Heart left ventricle (tissue), 16 donors: ENCODE results near the gene KEAP1. TPM values are rescaled to one million over a fixed set of nuclear protein-coding genes. Genes with fewer than 3 reads are reported as not detected.

Source experiments
- ATAC-seq, 4 donors: fragments of 200-7000 bp; cut with Tn5 transposase; one replicate each; pipeline ENCODE4 v1.9.1; 2020 to 2022; ENCODE audit warnings: moderate library complexity in 4 of 4, mild to moderate bottlenecking in 3 of 4, moderate number of reproducible peaks in 1 of 4
- DNase-seq, 5 donors: peaks; one replicate each; pipeline ENCODE4 v3.0.0-alpha.2; 2020
- H3K27ac ChIP-seq, 12 donors: fragments of 200-600 bp; sonication (generic) in 4 of 12; one replicate each; pipeline versions ENCODE4 v1.5.0 to v1.8.0; 2016 to 2022; ENCODE audit warnings: mild to moderate bottlenecking in 2 of 12
- H3K27me3 ChIP-seq, 9 donors: fragments of 200-600 bp; sonication (generic) in 2 of 9; one replicate each; pipeline versions ENCODE4 v1.5.1 to v1.8.0; 2016 to 2022; ENCODE audit warnings: mild to moderate bottlenecking in 3 of 9
- H3K36me3 ChIP-seq, 9 donors: fragments of 200-600 bp; sonication (generic) in 2 of 9; one replicate each; pipeline versions ENCODE4 v1.5.0 to v1.8.0; 2018 to 2022; ENCODE audit warnings: mild to moderate bottlenecking in 2 of 9
- H3K4me1 ChIP-seq, 12 donors: fragments of 200-600 bp; sonication (generic) in 4 of 12; one replicate each; pipeline versions ENCODE4 v1.5.0 to v1.8.0; 2016 to 2022; ENCODE audit warnings: mild to moderate bottlenecking in 3 of 12
- H3K4me3 ChIP-seq, 12 donors: fragments of 200-600 bp; sonication (generic) in 4 of 12; one replicate each; pipeline versions ENCODE4 v1.5.0 to v1.8.0; 2017 to 2022; ENCODE audit warnings: mild to moderate bottlenecking in 9 of 12, moderate library complexity in 4 of 12
- H3K9me3 ChIP-seq, 12 donors: fragments of 200-600 bp; sonication (generic) in 4 of 12; one replicate each; pipeline versions ENCODE4 v1.5.0 to v1.8.0; 2016 to 2022; ENCODE audit warnings: mild to moderate bottlenecking in 1 of 12
- CTCF ChIP-seq, 12 donors: fragments of 200-600 bp; sonication (generic) in 4 of 12; IDR thresholded peaks; one replicate each; pipeline versions ENCODE4 v1.5.0 to v1.8.0; 2018 to 2022; ENCODE audit warnings: antibody characterized with exemption in 12 of 12, mild to moderate bottlenecking in 5 of 12
- POLR2A ChIP-seq, 2 donors: fragments of 450-650 bp; IDR thresholded peaks; one replicate each; pipeline ENCODE4 v1.6.1; 2017; ENCODE audit warnings: antibody characterized with exemption in 2 of 2, mild to moderate bottlenecking in 2 of 2, moderate library complexity in 2 of 2
- WGBS, 4 donors: extraction: QIAGEN DNeasy Blood & Tissue Kit in 2 of 4; methylation state at CpG; one replicate each; pipeline versions ENCODE4 v1.1.5 to v1.1.7; 2013 to 2018; 5-methylcytosine and 5-hydroxymethylcytosine counted together
- intact Hi-C, 10 donors: fragments of 100-400 bp; cut with DNase I; formaldehyde crosslinking; loops; one replicate each; pipeline versions ENCODE4 v1.11.1 to v1.14.2; 2022
- polyA plus RNA-seq, 2 donors: library from polyadenylated mRNA; stranded (reverse); fragments of 200-250 nt; gene quantifications; one replicate each; pipeline ENCODE4 v1.2.3, GENCODE V29; 2013
- total RNA-seq, 9 donors: library from RNA; depleted of rRNA in 2 of 9; stranded (reverse); fragments of >200 nt in 2 of 9; fragmentation: NEBNext Ultra II Directional in 3 of 9; extraction: Animal tissue kit (Norgen Biotek cat#: 25700) in 3 of 9; gene quantifications; one replicate each; pipeline versions ENCODE4 v1.1.0 to v1.2.4, GENCODE V29; 2016 to 2023
- donor health status: ischemic (EF 13 %, LVEDD 7.1; RV severe dilation, severe dysfunction).
- donor health status: healthy with polysubstance abuse.
- donor health status: DM: no; HTN: yes; CAD: no.
- donor health status: DM: no; HTN: no; CAD: no.
- donor health status: ischemic (EF 25% LVEDD 6.9; RV normal size, moderate dysfunction).
- donor health status: ischemic (EF 25% LVEDD 5.7; RV mildly dilated, moderate dysfunction).
- donor health status: healthy.
- donor health status: DM: yes; HTN: yes; CAD: no.
- donor health status: ischemic (EF 35%, LVEDD 5.7; RV mildly dilated, moderate dysfunction).
- donor health status: nonischemic (EF 11% LVEDD 7.7; RV severe dilation, severe dysfunction).
- donor health status: DM: yes; HTN: yes; CAD: no.
- donor health status: PGD.
- donor health status: ischemic (EF 29% LVEDD 5.4; RV normal size, mild dysfunction).
- donor health status: nonischemic (EF 23%, LVEDD 6.1; RV moderate dilation, normal function).

The KEAP1 gene
- total and polyA plus RNA-seq, 11 donors: 52.8 to 94.2 (median 67.6) TPM

GRCh38 chr19:10525636-10526035 is 22.5 kb upstream of the KEAP1 start:
- 87 to 93% (median 91%) methylated on average over 7 of the region's 7 CpGs for WGBS, 4 donors
- H3K36me3 ChIP-seq: no peaks in the 10 kb centered on the region
- DNase-seq (no peak), ATAC-seq (no peak)
- H3K4me1 ChIP-seq: no peaks in the 10 kb centered on the region
- no peaks in the 10 kb centered on the region for H3K9me3 ChIP-seq
- H3K27me3 ChIP-seq: no peaks in the 10 kb centered on the region
- intact Hi-C loops: no loop called here
- H3K27ac ChIP-seq: no peak overlapping the region
- no peak overlapping the region for H3K4me3 ChIP-seq
- no peak for TF ChIP-seq CTCF (IDR thresholded peaks at IDR 0.05)
- TF ChIP-seq POLR2A (IDR thresholded peaks at IDR 0.05): no peak

GRCh38 chr19:10523135-10523636 is 20.0 kb upstream of the KEAP1 start:
- ATAC-seq (no peak), DNase-seq (no peak)
- no peak for TF ChIP-seq CTCF (IDR thresholded peaks at IDR 0.05)
- TF ChIP-seq POLR2A (IDR thresholded peaks at IDR 0.05): no peak
- no peaks in the 10 kb centered on the region for H3K9me3 ChIP-seq
- no peak overlapping the region for H3K27ac ChIP-seq
- H3K4me3 ChIP-seq: no peak overlapping the region
- intact Hi-C loops: no loop called here
- peaks cover 0 to 11% (median 3%) of the 10 kb centered on the region in 12 donors for H3K4me1 ChIP-seq
- peaks cover 3 to 22% (median 17%) of the 10 kb centered on the region in 9 donors for H3K27me3 ChIP-seq
- H3K36me3 ChIP-seq: no peaks in the 10 kb centered on the region
- WGBS, 4 donors: 77 to 90% (median 82%) methylated on average over 3 of the region's 3 CpGs

GRCh38 chr19:10521461-10522171 is 18.5 kb upstream of the KEAP1 start:
- Histone ChIP-seq H3K27me3 (peaks cover 11 to 37% (median 31%) of the 10 kb centered on the region in 9 donors), H3K4me3 (no peak overlapping the region)

More at GRCh38 chr19:10521461-10522171, 18.5 kb upstream of the KEAP1 start:
- H3K36me3 ChIP-seq: no peaks in the 10 kb centered on the region
- ATAC-seq: no peak
- TF ChIP-seq CTCF (IDR thresholded peaks at IDR 0.05) (no peak), POLR2A (IDR thresholded peaks at IDR 0.05) (no peak)
- H3K9me3 ChIP-seq: no peaks in the 10 kb centered on the region
- H3K27ac ChIP-seq: no peak overlapping the region
- peaks cover 0 to 26% (median 15%) of the 10 kb centered on the region in 12 donors for H3K4me1 ChIP-seq
- DNase-seq: no peak
- intact Hi-C loops: no loop called here
- 75 to 81% (median 78%) methylated on average over 13 of the region's 13 CpGs for WGBS, 4 donors
